Nephron (organoid): ENCODE data around the gene VPS4B.

Experiments used
- H3K27ac Mint-ChIP-seq, 3 experiments: 2 replicates each; pipeline ENCODE4 v1.8.0; 2020; ENCODE audit warnings: mixed read lengths in 3 of 3, mild to moderate bottlenecking in 2 of 3, moderate library complexity in 1 of 3
- H3K27me3 Mint-ChIP-seq: 2 replicates; pipeline ENCODE4 v1.8.0; 2021; ENCODE audit warnings: low read depth, mild to moderate bottlenecking, moderate library complexity, mixed read lengths
- H3K36me3 Mint-ChIP-seq: 2 replicates; pipeline ENCODE4 v1.8.0; 2020; ENCODE audit warnings: low read depth, mixed read lengths
- H3K4me1 Mint-ChIP-seq: 2 replicates; pipeline ENCODE4 v1.8.0; 2020; ENCODE audit warnings: mixed read lengths
- H3K4me3 Mint-ChIP-seq, 3 experiments: 2 replicates each; pipeline ENCODE4 v1.8.0; 2020; ENCODE audit warnings: mild to moderate bottlenecking in 3 of 3, mixed read lengths in 3 of 3, moderate library complexity in 2 of 3
- H3K9me3 Mint-ChIP-seq: 2 replicates; pipeline ENCODE4 v1.8.0; 2020; ENCODE audit warnings: mixed read lengths
- TF ChIP-seq, protein P1 (sequence below), 3 experiments: fragments of 200-600 bp; sonication (generic); IDR thresholded peaks; one replicate each; pipeline ENCODE4 v1.5.0; 2021; ENCODE audit warnings: antibody characterized with exemption in 3 of 3; ENCODE audit not compliant: unreplicated experiment in 3 of 3

VPS4B gene

DNA sequence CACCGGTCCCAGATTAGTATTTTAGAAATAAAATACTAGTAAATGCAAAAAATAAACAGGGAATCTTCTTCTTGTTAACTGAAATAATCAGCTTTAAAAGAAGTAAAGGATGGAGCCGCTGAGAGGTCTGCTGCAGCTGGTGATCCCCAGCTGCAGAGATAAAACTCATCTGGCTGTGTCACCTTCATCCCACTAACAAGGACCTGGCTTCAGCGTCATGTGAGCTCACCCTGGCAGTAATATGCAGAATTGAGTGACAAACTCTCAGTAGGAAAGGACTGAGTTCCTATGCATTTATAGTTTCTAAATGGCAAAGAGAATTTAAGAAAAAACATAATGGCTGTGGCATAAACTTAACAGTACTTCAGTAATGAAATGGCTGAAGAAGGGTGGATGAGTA, 27.3 kb downstream of the VPS4B start:
- H3K9me3 Mint-ChIP-seq, result no peaks in the 10 kb centered on the region
- no peak overlapping the region for H3K27ac Mint-ChIP-seq
- TF ChIP-seq, protein P1, sequence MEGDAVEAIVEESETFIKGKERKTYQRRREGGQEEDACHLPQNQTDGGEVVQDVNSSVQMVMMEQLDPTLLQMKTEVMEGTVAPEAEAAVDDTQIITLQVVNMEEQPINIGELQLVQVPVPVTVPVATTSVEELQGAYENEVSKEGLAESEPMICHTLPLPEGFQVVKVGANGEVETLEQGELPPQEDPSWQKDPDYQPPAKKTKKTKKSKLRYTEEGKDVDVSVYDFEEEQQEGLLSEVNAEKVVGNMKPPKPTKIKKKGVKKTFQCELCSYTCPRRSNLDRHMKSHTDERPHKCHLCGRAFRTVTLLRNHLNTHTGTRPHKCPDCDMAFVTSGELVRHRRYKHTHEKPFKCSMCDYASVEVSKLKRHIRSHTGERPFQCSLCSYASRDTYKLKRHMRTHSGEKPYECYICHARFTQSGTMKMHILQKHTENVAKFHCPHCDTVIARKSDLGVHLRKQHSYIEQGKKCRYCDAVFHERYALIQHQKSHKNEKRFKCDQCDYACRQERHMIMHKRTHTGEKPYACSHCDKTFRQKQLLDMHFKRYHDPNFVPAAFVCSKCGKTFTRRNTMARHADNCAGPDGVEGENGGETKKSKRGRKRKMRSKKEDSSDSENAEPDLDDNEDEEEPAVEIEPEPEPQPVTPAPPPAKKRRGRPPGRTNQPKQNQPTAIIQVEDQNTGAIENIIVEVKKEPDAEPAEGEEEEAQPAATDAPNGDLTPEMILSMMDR (IDR thresholded peaks at IDR 0.05; ENCODE audit: unreplicated experiment in 3 of 3), result no peak
- peaks cover 50% of the 10 kb centered on the region for H3K36me3 Mint-ChIP-seq
- no peak overlapping the region for H3K4me3 Mint-ChIP-seq
- no peaks in the 10 kb centered on the region for H3K27me3 Mint-ChIP-seq
- no peaks in the 10 kb centered on the region for H3K4me1 Mint-ChIP-seq

DNA sequence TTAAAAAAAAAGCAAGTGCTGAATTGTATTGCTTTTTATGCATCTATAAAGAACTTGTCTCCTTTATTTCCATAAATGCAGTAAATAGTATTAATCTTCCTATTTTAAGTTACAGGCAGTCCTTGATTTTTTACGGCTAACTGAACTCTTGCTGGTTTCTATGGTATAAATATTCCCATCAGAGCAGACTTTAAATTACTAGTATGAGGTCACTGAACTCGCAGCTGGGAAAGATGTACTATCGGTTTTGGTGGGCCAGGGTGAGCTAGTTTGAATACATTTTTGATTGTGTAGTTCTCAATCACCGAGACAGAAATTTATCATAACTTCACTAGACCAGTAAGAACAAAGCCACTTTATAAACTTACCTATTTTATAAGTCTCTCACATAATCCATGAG, 34.4 kb downstream of the VPS4B start:
- no peak overlapping the region for H3K27ac Mint-ChIP-seq
- no peaks in the 10 kb centered on the region for H3K27me3 Mint-ChIP-seq
- no peaks in the 10 kb centered on the region for H3K4me1 Mint-ChIP-seq
- H3K4me3 Mint-ChIP-seq, result no peak overlapping the region
- peaks cover 18% of the 10 kb centered on the region for H3K36me3 Mint-ChIP-seq
- peaks cover 2% of the 10 kb centered on the region for H3K9me3 Mint-ChIP-seq
- TF ChIP-seq, protein P1 (IDR thresholded peaks at IDR 0.05; ENCODE audit: unreplicated experiment in 3 of 3), result no peak

DNA sequence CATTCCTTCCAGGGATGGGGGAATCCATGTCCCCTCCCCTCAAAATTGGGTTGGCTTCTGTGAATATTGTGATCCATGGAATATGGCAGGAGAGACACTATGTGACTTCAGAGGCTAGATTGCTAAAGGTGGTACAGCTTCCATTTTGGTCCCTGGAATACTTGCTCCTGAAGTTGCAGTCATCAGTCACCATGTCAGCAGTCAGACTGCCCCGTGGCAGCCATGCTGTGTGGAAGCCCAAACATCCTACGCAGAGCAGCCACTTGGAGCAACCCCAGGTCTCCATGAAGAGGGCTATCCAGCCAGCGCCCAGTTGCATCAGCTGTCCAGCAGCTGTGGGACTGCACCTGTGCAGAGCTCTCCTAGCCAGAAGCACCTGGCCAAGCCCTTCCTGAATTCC, 39.4 kb downstream of the VPS4B start:
- TF ChIP-seq, protein P1 (IDR thresholded peaks at IDR 0.05; ENCODE audit: unreplicated experiment in 3 of 3), result no peak
- Mint-ChIP-seq H3K27ac (no peak overlapping the region), H3K36me3 (peaks cover 9% of the 10 kb centered on the region), H3K9me3 (peaks cover 2% of the 10 kb centered on the region), H3K4me1 (no peaks in the 10 kb centered on the region), H3K4me3 (no peak overlapping the region), H3K27me3 (no peaks in the 10 kb centered on the region)

DNA sequence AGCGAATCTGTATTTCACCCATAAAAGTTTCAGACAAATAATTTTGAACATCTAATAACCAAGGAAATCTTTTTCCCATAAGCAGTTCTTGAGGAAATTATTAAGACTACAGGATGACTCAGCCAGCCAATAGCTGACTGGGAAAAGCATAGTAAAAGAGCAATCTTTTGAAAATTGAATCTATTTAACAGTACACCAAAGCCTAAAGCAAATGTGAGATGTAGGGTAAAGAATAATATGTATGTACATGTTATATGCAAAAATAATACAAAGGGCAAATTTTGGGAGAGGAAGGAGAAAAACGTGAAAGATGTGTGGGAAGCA, 42.7 kb downstream of the VPS4B start:
- no peak overlapping the region for H3K4me3 Mint-ChIP-seq
- H3K36me3 Mint-ChIP-seq, result peaks cover 9% of the 10 kb centered on the region
- peaks cover 3% of the 10 kb centered on the region for H3K27me3 Mint-ChIP-seq
- H3K4me1 Mint-ChIP-seq, result no peaks in the 10 kb centered on the region
- TF ChIP-seq, protein P1 (IDR thresholded peaks at IDR 0.05; ENCODE audit: unreplicated experiment in 3 of 3), result no peak
- H3K9me3 Mint-ChIP-seq, result peaks cover 11% of the 10 kb centered on the region
- H3K27ac Mint-ChIP-seq, result no peak overlapping the region

DNA sequence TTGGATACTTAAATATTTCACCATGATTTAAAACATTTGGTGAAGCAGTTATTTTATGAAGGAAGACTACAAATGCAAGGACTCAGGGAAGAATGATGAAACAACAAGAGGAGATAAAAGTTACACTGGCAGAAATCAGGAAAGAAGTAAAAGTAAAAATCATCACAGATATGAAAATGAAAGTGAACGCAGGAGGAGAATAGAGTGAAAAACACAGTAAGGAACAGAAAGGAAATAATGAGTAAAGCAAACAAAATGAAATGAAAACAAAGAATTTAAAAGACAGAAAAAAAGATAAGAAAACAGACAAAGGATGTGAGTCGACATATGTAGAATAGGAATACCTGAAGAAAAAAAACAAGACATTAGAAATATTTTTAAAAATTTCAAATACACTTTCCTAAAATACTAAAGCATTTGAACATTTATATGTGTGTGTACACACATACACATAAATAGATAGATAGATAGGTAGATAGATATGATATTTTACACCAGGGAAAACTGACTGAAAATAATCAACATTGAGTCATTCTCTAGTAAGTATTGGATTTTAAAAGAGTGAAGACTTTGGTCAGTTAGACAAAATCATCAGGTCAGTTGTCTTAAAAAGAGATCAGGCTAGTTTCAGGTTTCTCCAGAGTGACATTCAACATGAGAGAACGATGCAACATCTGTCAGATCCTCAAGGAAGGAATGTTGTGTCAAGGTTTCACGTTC, 43.2 kb downstream of the VPS4B start:
- TF ChIP-seq, protein P1 (IDR thresholded peaks at IDR 0.05; ENCODE audit: unreplicated experiment in 3 of 3), result no peak
- H3K36me3 Mint-ChIP-seq, result peaks cover 9% of the 10 kb centered on the region
- H3K9me3 Mint-ChIP-seq, result peaks cover 11% of the 10 kb centered on the region
- no peak overlapping the region for H3K4me3 Mint-ChIP-seq
- H3K27me3 Mint-ChIP-seq, result peaks cover 3% of the 10 kb centered on the region
- H3K27ac Mint-ChIP-seq, result no peak overlapping the region
- no peaks in the 10 kb centered on the region for H3K4me1 Mint-ChIP-seq

DNA sequence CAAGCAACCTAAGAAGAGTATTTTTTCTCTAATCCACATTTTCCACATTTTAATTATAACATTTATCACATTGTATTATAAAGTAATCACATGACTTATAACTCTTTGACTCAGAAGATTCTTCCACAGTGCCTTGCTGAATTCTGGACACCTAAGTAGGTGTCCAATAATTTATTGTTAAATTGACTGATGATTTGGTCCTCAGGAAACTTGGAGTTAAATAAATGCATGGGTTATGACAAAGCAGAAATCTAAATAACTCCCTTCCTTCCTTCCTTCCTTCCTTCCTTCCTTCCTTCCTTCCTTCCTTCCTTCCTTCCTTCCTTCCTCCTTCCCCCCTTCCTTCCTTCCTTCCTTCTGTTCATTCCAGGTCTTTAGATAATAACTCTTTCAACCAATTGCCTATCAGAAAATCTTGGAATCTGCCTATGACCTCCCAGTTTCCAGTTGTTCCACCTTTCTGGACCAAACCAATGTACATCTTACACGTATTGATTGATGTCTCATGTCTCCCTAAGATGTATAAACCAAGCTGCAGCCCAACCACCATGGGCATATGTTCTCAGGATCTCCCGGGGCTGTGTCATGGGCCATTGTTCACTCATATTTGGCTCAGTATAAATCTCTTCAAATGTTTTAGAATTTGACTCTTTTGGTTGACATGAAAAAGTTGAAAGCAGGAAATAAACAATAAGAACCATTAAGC, 44.8 kb downstream of the VPS4B start:
- peaks cover 9% of the 10 kb centered on the region for H3K9me3 Mint-ChIP-seq
- no peak overlapping the region for H3K4me3 Mint-ChIP-seq
- H3K27ac Mint-ChIP-seq, result no peak overlapping the region
- no peaks in the 10 kb centered on the region for H3K36me3 Mint-ChIP-seq
- H3K27me3 Mint-ChIP-seq, result peaks cover 3% of the 10 kb centered on the region
- H3K4me1 Mint-ChIP-seq, result no peaks in the 10 kb centered on the region
- TF ChIP-seq, protein P1 (IDR thresholded peaks at IDR 0.05; ENCODE audit: unreplicated experiment in 3 of 3), result no peak
